NCI-H1417 (cell line): ENCODE results near the gene ST6GALNAC2.
"Not testable (repeated sequence)": the region's sequence is repeated elsewhere in the genome, so short reads cannot be mapped to it uniquely, and the experiment has no call there.

Experiments
- DNase-seq, 3 experiments: peaks; one replicate each; lab custom pipeline; 2025; lab: John Stamatoyannopoulos, UW

ST6GALNAC2 gene

GRCh38 chr17:76528528-76529223 lies 57.0 kb downstream of the ST6GALNAC2 start:
- no peak for DNase-seq

- DNase-seq, result no peak
These were observed 57.5 kb downstream of the ST6GALNAC2 start for GRCh38 chr17:76528156-76528527.

- no peak for DNase-seq
These were observed 58.1 kb downstream of the ST6GALNAC2 start for GRCh38 chr17:76527430-76528111.

- DNase-seq, result not testable (repeated sequence)
These were observed 58.6 kb downstream of the ST6GALNAC2 start for GRCh38 chr17:76527016-76527415.

DNA sequence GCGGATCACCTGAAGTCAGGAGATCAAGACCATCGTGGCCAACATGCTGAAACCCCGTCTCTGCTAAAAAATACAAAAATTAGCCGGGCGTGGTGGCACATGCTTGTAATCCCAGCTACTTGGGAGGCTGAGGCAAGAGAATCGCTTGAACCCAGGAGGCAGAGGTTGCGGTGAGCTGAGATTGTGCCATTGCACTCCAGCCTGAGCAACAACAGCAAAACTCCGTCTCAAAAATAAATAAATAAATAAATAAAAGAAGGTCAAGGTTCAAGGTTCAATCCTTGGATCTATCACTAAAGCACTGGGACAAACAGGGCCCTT lies 60.2 kb downstream of the ST6GALNAC2 start:
- not testable (repeated sequence) for DNase-seq

DNA sequence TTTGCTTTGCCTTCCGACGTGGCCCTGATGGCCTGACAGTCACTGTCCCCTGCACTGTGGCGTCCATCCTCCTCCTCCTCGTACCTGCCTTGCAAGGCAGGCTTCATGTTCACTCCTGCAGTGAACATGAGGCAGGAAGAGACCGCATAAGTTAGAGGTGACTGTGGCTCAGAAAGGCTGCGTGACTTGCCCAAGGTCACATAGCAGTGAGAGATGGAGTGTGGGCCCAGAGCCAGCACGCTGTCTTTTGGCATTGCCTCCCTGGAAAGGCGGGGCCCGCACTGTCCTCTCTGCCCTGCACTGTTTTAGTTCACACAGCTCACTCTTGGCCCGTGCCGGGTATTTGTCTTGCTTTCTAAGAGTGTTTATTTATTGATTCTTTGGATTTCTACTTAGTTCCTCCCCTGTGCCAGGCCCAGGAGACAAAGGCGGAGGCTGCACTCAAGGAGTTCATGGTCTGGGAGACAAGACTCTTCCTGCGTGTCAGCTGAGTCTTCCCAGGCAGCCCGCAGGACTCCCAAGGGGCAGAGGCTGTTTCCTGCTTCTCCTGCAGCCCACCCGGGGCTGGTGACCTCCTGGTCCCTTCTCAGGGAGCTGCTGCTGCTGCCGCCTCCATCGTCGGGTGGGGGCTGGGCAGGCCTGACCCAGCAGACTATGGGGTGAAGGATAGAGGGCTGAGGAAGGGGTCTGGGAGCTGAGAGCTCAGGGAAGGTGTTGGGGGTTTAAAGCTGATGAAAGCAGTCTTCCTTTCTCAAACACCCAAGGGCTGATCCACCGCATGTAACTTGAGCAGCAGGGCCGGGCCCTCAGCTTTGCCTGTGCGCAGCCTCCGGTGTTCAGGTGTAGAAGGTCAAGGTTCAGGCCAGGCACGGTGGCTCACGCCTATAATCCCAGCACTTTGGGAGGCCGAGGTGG lies 60.8 kb downstream of the ST6GALNAC2 start:
- no peak for DNase-seq

DNA sequence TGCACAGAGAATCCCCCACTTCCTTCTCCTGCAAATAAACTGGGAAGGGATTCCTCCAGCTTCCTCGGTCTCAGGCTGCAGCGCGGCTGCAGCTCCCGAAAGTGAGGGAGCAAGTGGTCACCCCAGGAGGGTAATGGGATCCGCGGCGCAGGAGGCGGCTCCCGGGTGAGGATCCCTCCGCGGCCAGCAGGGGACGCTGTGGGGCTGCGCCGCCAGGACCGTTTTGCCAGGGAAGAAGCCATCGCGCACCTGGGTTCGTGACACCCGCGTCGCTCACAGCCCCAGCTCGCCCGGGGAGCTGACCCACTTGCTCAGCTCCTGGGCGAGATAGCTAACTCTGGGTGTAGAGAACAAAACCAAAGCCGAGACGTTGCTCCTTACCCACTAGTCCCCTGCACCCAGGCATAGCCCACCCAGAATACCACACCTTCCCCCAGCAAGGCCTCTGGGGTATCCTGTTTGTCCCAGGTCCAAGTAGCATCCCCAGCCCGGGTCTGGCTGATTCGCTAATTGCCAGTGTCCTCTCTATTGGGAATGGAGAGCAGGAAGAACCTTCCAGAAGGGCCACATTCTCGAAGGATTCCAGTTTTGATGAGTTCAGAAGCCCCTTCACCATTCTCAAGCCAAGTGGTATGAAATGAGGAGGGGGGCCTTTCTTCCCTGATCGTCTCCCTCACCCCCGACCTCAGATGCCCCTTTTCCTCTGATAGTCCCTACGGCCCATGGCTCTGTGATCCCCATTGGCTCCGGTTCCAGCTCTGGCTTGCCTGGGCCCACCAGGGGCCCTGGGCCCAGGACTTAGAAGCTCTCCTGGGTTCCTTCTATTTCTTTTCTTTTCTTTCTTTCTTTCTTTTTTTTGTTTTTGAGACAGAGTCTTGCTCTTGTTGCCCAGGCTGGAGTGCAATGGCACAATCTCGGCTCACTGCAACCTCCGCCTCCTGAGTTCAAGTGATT lies 62.3 kb downstream of the ST6GALNAC2 start:
- peak; percentile 69 to 83 (median 72) for DNase-seq

- DNase-seq, result not testable (repeated sequence)
These were observed 64.0 kb downstream of the ST6GALNAC2 start for GRCh38 chr17:76521683-76522082.

DNA sequence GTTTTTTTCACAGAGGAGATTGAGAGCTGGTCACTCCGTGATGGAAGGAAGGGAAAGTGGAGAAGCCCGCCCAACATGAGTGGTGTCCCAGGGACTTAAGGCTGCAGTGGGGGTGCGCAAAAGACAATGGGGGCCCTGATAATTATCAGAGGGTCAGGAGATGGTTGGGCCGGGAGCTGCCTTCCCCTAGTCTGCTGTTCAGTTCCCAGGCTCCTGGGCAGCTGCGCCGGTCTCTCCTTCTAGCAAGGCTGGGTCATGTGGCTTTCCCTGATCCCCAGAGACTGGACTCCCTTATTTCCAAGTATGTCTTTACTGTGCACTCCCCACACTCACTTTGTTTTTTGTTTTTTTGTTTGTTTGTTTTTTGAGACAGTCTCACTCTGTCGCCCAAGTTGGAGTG lies 64.4 kb downstream of the ST6GALNAC2 start:
- no peak for DNase-seq

DNA sequence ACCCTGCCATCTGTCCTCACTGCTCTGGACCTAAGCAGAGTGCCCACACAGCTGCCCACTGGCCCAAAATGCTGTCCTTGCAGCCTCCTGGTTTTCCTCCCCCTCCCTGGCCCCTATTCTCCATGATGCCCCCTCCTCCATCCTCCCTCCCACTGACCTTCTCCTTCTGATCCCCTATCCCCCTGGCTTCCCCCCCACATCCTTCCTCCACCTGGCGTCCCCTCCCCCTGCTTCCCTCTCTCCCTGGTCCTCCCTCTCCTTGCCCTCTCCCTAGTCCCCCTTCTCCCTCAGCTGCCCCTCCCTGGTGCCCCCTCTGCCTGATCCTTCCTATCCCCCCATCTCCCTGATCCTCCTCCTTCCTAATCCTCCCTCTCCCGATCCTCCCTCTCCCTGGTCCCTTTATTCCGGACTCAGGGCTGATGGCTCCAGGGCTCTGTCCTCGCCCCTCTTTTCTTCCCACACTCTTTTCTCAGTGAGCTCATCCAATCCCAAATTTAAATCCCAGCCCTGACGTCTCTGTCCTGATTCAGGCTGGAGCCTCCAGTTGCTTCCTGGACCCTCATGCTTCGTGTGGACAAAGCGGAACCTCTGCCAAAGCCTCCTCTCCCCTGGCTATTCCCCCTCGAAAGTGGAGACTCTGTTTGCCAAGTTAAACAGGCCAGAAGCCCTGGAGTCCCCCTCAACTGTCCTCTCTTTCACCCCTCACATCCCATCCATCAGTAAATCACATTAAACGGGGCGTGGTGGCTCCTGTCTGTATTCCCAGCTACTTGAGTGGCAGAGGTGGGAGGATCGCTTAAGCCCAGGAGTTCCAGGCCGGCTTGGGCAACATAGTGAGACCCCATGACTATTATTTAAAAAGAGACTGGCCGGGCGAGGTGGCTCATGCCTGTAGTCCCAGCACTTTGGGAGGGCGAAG lies 66.4 kb downstream of the ST6GALNAC2 start:
- DNase-seq, result no peak

GRCh38 chr17:76517638-76518038 lies 68.0 kb downstream of the ST6GALNAC2 start:
- no peak for DNase-seq
